ENCODE results near the gene OR8G1. TPM values are rescaled to one million over a fixed set of nuclear protein-coding genes. Genes with fewer than 3 reads are reported as not detected.
"Not testable (repeated sequence)": the region's sequence is repeated elsewhere in the genome, so short reads cannot be mapped to it uniquely, and the experiment has no call there.

OR8G1 gene
- total RNA-seq, 1 donor from 2014 or later, result not detected

GRCh38 chr11:124233376-124233775 lies 7.5 kb upstream of the OR8G1 start:
- H3K4me3 Mint-ChIP-seq (ENCODE audit: unreplicated experiment), result no peak overlapping the region
- DNase-seq (ENCODE audit: low read depth) (no peak), FAIRE-seq (no peak)
- H3K9me3 Mint-ChIP-seq (ENCODE audit: unreplicated experiment), result no peaks in the 10 kb centered on the region
- Histone ChIP-seq H3K4me3 (ENCODE audit: insufficient read depth, low read depth, low read length) (no peak overlapping the region), H3K27me3 (ENCODE audit: insufficient read depth, low read length) (no peaks in the 10 kb centered on the region), H3K79me2 (ENCODE audit: insufficient read depth, low read length) (no peaks in the 10 kb centered on the region), H3K36me3 (ENCODE audit: insufficient read depth, low read length) (no peaks in the 10 kb centered on the region), H3K9me3 (ENCODE audit: insufficient read depth, low read depth, low read length) (no peaks in the 10 kb centered on the region), H3K4me1 (ENCODE audit: insufficient read depth, low read length) (no peaks in the 10 kb centered on the region), H3K27ac (ENCODE audit: low read depth, low read length) (no peak overlapping the region), H3K9ac (ENCODE audit: low read length) (no peak overlapping the region), H3K4me2 (ENCODE audit: low read length) (no peak overlapping the region), H2AFZ (ENCODE audit: low read depth, low read length) (no peak overlapping the region), H4K20me1 (ENCODE audit: insufficient read depth, low read length) (no peaks in the 10 kb centered on the region)
- no peaks in the 10 kb centered on the region for H3K4me1 Mint-ChIP-seq (ENCODE audit: low read depth, unreplicated experiment)
- H3K27me3 Mint-ChIP-seq (ENCODE audit: low read depth, unreplicated experiment), result no peaks in the 10 kb centered on the region
- TF ChIP-seq, protein P1, sequence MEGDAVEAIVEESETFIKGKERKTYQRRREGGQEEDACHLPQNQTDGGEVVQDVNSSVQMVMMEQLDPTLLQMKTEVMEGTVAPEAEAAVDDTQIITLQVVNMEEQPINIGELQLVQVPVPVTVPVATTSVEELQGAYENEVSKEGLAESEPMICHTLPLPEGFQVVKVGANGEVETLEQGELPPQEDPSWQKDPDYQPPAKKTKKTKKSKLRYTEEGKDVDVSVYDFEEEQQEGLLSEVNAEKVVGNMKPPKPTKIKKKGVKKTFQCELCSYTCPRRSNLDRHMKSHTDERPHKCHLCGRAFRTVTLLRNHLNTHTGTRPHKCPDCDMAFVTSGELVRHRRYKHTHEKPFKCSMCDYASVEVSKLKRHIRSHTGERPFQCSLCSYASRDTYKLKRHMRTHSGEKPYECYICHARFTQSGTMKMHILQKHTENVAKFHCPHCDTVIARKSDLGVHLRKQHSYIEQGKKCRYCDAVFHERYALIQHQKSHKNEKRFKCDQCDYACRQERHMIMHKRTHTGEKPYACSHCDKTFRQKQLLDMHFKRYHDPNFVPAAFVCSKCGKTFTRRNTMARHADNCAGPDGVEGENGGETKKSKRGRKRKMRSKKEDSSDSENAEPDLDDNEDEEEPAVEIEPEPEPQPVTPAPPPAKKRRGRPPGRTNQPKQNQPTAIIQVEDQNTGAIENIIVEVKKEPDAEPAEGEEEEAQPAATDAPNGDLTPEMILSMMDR (IDR thresholded peaks at IDR 0.05; ENCODE audit: insufficient read depth, low read depth, low read length), result no peak
- TF ChIP-seq EZH2 (IDR thresholded peaks at IDR 0.05; ENCODE audit: insufficient read depth, low read length), result no peak
- peaks cover 1% of the 10 kb centered on the region for H3K36me3 Mint-ChIP-seq (ENCODE audit: low read depth, unreplicated experiment)
- H3K27ac Mint-ChIP-seq (ENCODE audit: unreplicated experiment), result no peak overlapping the region

DNA sequence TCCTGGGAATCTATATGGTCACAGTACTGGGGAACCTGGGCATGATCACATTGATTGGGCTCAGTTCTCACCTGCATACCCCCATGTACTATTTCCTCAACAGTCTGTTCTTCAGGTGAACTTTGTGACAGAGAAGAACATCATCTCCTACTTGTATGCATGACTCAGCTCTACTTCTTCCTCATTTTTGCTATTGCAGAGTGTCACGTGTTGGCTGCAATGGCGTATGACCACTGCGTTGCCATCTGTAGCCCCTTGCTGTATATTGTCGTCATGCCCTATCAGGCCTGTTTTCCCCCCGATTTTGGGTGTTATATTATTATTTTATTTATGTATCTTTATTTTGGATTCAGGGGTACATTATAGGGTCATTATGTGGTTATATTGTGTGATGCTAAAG lies 2.4 kb upstream of the OR8G1 start:
- H3K79me2 ChIP-seq (ENCODE audit: insufficient read depth, low read length), result no peaks in the 10 kb centered on the region
- no peak for DNase-seq (ENCODE audit: low read depth)
- FAIRE-seq, result no peak

GRCh38 chr11:124249869-124250268 lies 9.0 kb downstream of the OR8G1 start:
- DNase-seq (ENCODE audit: low read depth); H3K27ac Mint-ChIP-seq (ENCODE audit: unreplicated experiment); H3K9me3 ChIP-seq (ENCODE audit: insufficient read depth, low read depth, low read length); H3K79me2 ChIP-seq (ENCODE audit: insufficient read depth, low read length); H3K36me3 Mint-ChIP-seq (ENCODE audit: low read depth, unreplicated experiment); H3K4me2 ChIP-seq (ENCODE audit: low read length); H3K4me1 ChIP-seq (ENCODE audit: insufficient read depth, low read length); H3K4me1 Mint-ChIP-seq (ENCODE audit: low read depth, unreplicated experiment); H3K4me3 Mint-ChIP-seq (ENCODE audit: unreplicated experiment); H3K9me3 Mint-ChIP-seq (ENCODE audit: unreplicated experiment); H3K36me3 ChIP-seq (ENCODE audit: insufficient read depth, low read length); H3K9ac ChIP-seq (ENCODE audit: low read length); FAIRE-seq; H3K4me3 ChIP-seq (ENCODE audit: insufficient read depth, low read depth, low read length); H4K20me1 ChIP-seq (ENCODE audit: insufficient read depth, low read length); H3K27me3 ChIP-seq (ENCODE audit: insufficient read depth, low read length); H3K27ac ChIP-seq (ENCODE audit: low read depth, low read length); H2AFZ ChIP-seq (ENCODE audit: low read depth, low read length); H3K27me3 Mint-ChIP-seq (ENCODE audit: low read depth, unreplicated experiment): not testable (repeated sequence)

More for the DNA sequence above, 2.4 kb upstream of the OR8G1 start:
- H3K27me3 Mint-ChIP-seq (ENCODE audit: low read depth, unreplicated experiment), result no peaks in the 10 kb centered on the region
- H3K4me3 ChIP-seq (ENCODE audit: insufficient read depth, low read depth, low read length), result no peak overlapping the region
- no peaks in the 10 kb centered on the region for H3K9me3 ChIP-seq (ENCODE audit: insufficient read depth, low read depth, low read length)
- H3K4me1 ChIP-seq (ENCODE audit: insufficient read depth, low read length), result no peaks in the 10 kb centered on the region
- H3K4me3 Mint-ChIP-seq (ENCODE audit: unreplicated experiment), result no peak overlapping the region
- peaks cover 1% of the 10 kb centered on the region for H3K36me3 Mint-ChIP-seq (ENCODE audit: low read depth, unreplicated experiment)
- H3K36me3 ChIP-seq (ENCODE audit: insufficient read depth, low read length), result no peaks in the 10 kb centered on the region
- no peak overlapping the region for H3K9ac ChIP-seq (ENCODE audit: low read length)
- no peak overlapping the region for H3K27ac Mint-ChIP-seq (ENCODE audit: unreplicated experiment)
- no peak overlapping the region for H2AFZ ChIP-seq (ENCODE audit: low read depth, low read length)
- no peaks in the 10 kb centered on the region for H3K4me1 Mint-ChIP-seq (ENCODE audit: low read depth, unreplicated experiment)
- H4K20me1 ChIP-seq (ENCODE audit: insufficient read depth, low read length), result no peaks in the 10 kb centered on the region
- H3K9me3 Mint-ChIP-seq (ENCODE audit: unreplicated experiment), result no peaks in the 10 kb centered on the region
- no peaks in the 10 kb centered on the region for H3K27me3 ChIP-seq (ENCODE audit: insufficient read depth, low read length)
- TF ChIP-seq, protein P1 (IDR thresholded peaks at IDR 0.05; ENCODE audit: insufficient read depth, low read depth, low read length), result no peak
- no peak for TF ChIP-seq EZH2 (IDR thresholded peaks at IDR 0.05; ENCODE audit: insufficient read depth, low read length)
- H3K4me2 ChIP-seq (ENCODE audit: low read length), result no peak overlapping the region
- no peak overlapping the region for H3K27ac ChIP-seq (ENCODE audit: low read depth, low read length)

Measured in astrocyte (in vitro differentiated cells and primary cell).